DMS79 (cell line): ENCODE results near the gene UBN2.
"Not testable (repeated sequence)": the region's sequence is repeated elsewhere in the genome, so short reads cannot be mapped to it uniquely, and the experiment has no call there.

Experiments
- DNase-seq: peaks from one replicate; lab custom pipeline; 2025; lab: John Stamatoyannopoulos, UW

UBN2 gene

DNA sequence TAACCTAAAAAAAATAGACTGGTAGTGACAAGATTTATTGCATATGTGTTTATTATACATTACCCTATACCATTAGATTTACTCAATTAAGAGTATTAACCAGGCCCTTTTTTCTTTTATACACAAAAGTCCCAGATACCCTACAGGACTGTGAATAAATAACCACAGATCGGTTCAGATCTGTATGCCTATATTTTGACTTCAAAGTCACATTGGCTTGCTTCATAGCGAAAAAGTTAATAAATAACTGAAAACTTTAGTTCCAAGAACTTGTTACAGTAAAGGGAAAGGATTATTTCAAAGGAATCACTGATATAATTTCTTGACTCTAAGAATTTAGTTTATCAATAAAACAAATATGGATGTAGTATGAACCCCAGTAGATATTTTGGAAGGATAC is 68.3 kb downstream of the UBN2 start:
- no peak for DNase-seq

DNA sequence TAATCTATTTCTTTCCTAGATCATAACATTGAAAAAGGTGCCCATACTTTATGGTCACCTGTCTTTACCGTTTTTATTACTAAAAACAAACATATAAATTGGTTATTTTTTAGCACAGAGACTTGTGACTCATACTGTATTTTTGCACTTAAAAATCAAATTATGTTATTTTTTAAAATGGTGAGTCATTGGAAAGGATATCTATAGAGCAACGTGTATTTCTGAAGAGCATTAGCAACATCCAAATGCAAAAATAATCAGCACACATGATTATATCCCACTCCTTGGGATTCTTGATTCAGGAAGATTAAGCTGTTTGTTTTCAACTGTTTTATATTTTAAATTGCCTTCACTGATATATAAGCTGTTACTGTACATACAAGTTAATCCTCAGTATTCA is 69.4 kb downstream of the UBN2 start:
- DNase-seq = no peak

DNA sequence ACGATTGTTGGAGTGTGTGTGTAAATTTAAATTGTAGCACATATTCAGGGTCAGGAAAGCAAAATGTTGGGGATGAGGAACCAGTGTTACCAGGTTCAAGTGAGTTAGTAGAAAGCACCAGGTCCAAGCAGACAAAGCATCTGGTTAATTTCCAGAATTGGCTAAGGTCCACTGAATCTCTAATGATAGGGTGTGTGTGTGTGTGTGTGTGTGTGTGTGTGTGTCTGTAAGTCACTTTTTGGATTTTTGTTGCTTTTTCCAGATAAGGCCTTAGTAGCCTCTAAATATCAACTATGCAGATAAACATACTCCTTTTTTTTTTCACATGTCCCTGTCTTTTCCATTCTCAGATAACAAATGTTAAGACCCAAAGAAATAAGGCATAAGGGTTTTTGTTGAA is 73.5 kb downstream of the UBN2 start:
- DNase-seq = peak; percentile 36

DNA sequence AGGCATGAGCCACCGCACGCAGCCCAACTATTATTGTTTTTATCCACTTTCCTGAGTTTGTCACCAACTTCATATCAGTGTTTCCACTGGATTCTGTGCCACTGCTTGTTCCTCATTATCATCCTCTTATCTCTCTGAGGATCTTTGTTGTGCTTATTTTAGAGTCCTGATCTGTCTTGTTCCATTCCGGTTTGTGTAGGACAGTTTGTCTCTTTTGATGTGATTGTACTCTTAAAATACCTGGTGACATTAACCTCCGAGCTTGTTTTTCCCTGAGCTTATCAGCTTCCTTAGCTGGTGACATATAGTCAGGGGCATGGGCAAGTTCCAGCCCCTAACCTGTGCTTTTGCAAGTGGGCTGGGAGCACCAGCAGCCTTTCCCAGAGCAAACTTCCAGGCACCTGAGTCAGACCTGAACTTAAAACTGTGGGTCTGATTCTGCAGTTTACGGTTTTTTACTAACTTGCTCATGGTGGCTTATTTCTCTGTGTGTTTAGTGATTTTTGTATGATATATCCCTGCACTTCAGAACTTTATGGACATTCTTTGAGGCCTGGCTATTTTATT is 87.0 kb downstream of the UBN2 start:
- no peak for DNase-seq

DNA sequence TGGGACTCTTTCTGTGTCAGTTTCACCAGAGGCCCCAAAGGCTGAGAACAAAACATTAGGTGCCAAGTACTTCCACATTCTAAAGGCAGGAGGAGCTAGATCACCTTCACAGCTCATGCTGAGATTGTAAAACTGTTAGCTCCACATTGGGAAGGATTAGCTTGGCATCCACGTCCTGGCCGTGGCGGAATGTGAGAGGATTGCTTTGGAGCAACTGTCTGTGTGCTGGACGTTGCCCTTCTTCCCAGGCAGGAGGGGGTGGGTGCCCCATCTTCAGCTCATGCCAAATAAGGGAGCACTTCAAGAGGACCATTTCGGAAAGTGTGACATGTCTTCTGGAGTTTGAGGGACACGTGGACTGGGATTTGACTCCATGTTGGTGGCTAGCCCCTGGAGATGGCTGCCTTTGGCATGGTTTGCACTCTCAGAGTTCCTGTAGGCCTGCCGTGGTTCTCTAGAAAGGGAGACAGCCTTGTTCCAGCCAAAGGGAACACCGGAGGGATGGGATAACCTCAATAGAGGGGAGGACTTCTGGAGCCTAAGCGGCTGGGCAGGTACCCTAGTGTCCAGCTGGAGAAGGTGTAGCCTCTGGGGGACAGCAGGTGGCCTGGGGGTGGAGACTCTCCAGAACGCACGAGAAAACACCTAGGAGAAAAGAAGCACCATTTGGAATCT is 90.2 kb downstream of the UBN2 start:
- DNase-seq = no peak

DNA sequence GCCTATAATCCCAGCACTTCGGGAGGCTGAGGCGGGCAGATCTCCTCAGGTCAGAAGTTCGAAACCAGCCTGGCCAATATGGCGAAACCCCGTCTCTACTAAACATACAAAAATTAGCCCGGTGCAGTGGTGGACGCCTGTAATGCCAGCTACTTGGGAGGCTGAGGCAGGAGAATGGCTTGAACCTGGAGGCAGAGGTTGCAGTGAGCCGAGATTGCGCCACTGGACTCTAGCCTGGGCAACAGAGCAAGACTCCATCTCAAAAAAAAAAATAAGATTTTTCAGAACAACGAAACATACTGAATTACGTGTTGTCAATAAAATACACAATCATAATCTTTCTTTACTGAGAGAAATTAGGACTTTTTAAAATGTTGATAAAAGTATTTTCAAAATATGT is 93.7 kb downstream of the UBN2 start:
- DNase-seq = not testable (repeated sequence)

DNA sequence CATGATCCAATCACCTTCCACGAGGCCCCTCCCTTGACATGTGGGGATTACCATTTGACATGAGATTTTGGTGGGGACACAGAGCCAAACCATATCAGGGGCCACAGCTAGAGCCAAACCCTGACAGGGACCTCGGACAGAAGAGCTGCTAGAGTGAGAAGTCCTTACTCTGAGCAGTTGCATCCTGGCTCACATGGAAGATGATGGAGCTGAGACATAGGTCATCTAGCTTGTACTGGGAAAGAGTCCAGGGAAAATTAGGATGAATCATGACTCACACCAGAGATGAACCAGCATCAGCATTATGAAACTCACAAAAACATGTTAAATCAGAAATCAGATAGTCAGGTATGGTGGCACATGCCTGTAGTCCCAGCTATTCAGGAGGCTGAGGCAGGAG is 97.3 kb downstream of the UBN2 start:
- no peak for DNase-seq

DNA sequence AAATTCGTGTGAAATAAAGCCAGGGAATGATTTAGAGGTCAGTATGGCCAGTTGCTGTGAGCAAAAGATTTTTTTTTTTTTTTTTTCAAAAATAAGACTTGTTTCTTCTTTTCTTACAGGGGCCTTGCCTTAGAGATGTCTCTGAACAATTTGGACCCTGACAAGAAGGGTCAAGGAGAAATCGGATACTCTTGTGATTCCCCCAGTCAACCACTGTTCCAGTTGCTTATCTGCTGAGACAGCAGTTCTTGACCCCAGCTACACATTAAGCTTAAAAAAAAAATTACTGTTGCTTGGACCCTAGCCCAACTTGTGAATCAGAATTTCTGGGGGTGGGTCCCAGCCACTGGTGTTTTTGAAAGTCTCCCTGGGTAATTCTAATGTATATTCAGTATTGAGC is 98.1 kb downstream of the UBN2 start:
- no peak for DNase-seq

DNA sequence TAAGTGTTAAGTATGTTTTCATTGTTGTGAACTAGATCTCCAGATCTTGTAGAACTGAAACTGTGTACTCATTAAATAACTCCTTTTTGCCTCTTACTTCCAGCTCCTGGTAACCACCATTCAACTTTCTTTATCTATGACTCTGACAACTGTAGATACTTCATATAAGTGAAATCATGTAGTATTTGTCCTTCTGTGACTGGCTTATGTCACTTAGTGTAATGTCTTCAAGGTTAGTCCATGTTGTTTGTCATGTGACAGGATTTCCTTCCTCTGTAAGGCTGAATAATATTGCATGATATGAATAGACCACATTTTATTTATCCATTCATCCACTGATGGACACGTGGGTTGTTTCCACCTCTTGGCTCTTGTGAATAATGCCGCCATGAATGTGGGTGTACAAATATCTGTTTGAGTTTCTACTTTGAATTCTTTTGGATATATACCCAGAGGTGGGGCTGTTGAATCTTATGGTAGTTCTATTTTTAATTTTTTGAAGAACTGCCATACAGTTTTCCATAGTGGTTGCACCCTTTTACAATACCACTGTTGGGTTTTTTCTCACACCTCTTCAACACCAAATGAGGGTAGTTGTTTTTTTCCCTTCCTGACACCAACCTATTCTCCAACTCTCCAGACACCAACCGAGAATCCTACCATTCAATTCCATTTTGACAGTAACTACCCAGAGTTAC is 99.4 kb downstream of the UBN2 start:
- no peak for DNase-seq

DNA sequence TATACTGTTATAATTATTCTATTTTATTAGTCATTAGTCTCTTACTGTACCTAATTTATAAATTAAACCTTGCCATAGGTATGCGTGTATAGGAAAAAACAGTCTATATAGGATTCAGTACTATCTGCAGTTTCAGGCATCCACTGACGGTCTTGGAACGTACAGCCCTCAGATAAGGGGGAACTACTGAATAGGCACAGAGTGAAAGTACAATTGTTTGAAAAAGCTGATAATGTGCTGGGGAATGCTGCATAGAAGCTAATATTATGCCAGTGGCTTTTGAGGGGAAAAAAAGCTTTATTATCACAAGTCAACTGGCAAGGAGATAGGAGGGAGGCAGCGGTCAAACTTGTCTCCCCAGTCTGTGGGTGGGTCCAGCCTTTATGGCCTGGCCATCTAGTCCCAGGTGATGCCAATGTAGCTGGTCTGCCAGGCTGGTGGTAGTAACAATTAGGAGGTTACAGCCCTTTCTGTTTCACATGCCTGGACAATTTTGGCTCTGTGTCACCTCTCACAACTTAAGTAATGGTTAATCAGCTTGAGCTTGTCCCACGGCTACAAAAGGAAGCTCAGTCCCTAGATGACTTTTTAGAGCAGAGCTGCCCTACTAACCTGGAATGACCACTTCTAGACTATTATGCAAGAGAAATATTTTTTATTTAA is 101.8 kb downstream of the UBN2 start:
- no peak for DNase-seq

DNA sequence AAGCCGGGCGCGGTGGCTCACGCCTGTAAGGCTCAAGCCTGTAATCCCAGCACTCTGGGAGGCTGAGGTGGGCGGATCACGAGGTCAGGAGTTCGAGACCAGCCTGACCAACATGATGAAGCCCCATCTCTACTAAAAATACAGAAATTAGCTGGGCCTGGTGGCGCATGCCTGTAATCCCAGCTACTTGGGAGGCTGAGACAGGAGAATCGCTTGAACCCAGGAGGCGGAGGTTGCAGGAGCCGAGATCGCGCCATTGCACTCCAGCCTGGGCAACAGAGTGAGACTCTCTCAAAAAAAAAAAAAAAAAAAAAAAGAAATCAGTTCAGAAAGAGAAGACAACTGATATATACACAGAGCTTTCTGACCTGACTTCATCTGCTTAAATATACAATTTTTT is 102.4 kb downstream of the UBN2 start:
- DNase-seq = not testable (repeated sequence)

DNA sequence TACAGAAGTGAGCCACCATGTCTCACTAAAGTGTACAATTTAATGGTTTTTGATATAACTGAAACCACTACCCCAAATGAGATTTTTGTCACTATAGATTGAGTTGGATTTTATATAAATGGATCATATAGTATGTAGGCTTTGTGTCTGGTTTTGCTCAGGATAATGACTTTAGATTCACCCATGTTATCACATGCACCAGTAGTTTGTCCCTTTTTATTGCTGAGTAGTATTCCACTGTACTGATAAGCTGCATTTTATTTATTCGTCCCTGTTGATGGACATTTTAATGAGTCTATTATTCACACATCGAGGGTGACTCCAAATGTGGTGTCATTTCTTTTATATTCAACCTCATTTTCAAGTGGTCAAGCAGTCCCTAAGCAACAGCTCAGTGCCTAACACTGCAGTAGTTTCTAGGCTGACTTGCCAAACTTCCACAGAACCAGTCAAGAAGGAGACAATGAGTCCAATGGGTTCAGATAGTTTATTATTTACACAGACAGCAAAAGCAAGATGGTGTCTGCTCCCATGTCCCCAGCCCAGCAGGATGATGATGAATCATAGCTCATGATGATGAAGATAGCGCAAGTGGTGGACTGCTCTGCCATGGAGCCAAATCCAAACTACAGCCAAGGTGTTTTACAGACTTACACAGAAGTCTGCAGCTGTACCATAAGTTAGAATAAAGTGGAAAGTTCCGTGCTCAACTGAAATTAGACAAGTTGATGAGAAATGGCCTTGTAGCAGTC is 103.5 kb downstream of the UBN2 start:
- DNase-seq = no peak

DNA sequence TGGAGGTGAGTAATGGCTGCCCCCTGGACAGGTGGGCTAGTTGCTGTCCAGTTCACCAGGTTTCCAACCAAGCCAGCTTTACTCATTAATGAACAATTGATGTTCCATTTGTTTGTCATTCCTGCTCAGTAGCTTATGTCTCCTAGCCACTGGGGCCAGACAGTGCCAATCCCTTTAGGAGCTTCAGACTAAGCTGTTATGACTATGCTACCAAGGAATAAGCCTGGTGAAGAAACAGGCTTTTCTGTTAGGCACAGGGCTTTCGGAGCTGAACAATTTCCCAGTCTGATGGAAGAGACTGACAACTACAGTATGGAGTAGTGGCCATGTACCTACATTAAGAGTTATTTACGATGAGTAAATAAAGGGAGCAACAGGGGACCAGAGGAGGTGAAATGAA is 108.0 kb downstream of the UBN2 start:
- no peak for DNase-seq

DNA sequence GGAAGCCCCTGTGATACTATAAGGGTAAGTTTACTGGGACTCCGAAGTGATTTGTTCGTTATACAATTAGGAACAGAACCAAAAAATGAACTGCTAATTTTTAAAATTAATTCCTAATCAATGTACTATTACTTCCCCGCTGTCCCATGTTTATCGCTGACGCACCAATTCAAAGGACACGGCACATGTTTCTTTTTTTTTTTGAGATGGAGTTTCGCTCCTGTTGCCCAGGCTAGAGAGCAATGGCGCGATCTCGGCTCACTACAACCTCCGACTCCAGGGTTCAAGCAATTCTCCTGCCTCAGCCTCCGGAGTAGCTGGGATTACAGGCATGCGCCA is 108.6 kb downstream of the UBN2 start:
- no peak for DNase-seq

DNA sequence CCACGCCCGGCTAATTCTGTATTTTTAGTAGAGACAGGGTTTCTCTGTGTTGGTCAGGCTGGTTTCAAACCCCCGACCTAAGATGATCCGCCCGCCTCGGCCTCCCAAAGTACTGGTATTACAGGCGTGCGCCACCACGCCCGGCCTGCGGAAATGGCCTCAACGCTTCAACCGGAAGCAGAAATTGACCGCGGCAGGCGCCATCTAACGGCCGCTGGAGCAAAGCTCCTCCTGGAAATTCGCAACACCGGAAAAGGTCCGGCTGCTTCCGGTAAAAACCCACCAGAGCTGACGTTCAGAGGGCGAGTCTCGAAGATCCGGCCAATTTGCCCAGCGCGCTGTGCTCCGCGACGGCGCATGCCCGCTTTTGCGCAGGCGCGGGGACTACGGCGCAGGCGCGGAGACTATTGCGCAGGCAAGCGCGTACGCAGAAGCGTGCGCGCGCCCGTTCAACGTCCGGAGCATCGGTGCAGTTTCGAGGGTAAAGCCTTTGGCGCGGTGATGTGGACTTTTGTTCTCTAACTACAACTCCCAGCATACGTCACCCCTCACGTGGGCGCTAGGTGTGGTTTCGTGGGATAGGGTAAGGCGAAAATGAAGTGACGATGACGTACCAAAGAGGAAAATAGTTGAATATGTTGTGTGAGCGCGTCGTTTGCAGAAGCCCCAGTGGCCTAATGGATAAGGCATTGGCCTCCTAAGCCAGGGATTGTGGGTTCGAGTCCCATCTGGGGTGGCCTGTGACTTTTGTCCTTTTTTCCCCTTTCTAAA is 109.2 kb downstream of the UBN2 start:
- DNase-seq = peak; percentile 100

DNA sequence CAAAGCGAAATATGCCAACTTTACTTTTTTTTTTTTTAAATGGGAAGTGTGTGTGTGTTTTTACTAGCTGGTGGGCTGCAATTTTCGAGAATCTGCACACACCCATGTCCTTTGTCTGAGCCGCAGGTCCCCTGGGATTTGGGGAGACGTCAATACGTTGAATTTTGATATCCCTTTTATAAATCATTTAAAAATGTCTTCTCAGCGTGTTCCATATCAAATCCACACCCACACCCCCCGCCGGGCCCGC is 109.7 kb downstream of the UBN2 start:
- peak; percentile 82 for DNase-seq

DNA sequence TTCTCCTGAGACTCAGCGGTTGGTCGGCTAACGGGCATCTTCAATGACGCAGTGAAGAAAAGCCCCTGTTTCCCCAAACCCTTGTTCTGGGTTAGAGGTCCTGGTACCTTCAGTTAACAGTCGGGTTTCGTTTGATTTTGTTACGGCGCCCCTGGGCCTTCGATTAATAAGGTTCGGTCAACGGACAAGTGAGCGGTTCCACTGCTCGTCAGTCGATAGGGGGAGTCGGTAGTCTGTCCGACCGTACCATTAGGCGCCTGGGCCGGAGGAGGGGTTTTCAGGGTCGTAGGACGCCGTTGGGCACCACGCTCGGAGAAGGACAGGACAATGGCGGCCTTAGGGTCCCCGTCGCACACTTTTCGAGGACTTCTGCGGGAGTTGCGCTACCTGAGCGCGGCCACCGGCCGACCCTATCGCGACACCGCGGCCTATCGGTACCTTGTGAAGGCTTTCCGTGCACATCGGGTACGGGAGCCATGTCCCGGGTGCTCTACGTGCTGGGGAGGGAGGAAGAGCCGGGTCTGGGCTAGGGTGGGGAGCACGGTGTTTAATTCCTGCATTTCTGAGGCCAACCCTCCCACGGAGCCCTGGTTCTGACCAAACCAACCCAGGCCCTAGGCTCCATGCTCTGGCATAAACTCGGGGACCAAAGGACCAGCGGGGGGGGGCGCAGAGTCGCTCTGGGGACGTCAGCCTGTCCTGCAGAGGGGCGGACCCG is 110.2 kb downstream of the UBN2 start, which contains the start of gene FMC1:
Gene FMC1, plus strand, starts transcription at position 280 of the 718 bp plus-strand sequence. Its CDS starts 48 bp downstream, at position 328.
- peak; percentile 87 for DNase-seq

DNA sequence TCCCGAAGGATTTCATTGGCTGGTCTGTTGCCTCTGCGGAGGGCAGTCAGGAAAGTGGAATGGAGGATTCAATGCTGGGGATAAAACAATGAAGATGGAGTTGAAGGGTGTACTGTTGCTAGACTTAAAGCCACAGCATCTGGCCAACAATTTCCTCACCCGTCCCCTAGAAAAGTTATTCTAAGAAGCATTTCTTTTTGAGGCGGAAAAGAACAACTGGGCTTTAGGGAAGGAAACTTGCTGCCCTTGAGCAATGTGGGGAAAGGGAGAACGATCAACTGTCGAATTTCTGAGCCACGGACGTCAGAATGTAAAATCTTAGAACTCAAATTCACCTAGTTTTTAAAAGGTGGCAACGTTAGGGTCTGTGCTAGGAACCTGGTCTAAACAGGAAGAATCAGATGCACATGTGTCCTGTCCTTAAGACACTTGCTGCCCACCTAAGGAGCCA is 110.8 kb downstream of the UBN2 start:
- no peak for DNase-seq

DNA sequence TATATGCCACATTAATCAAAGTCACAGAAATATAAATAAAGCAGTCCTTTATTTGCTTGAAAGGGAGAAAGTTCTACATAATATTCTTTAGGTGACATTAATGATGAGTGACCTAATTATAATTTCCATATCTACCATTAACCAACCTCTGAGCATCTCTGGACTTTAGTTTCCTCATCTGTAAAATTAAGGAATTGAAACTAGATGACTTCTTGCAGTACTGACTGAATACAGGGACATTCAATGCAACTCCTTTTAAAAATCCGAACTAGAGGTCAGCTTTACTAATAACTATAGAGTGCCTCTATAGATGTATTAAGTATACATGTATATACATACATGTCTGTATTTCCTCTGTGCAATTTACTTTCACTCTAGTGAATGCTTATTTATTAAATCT is 114.0 kb downstream of the UBN2 start:
- no peak for DNase-seq

DNA sequence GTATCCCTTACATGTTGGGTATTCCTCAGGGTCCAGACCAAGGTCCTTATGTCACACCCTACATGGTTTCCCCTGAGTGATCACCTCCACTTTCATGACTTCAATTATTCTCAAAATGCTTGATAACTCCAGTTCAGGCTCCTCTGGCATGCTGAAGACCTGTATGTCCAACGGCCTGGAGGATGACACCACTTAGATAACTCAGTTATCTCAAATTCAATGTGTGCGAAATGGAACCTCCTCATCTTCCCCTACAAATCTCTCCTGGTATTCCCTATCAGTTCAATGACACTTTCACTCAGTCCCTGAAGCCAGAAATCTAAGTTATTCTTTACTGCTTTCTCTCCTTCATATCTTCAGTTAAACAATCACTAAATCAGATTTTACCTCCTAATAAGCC is 120.0 kb downstream of the UBN2 start:
- DNase-seq = no peak

DNA sequence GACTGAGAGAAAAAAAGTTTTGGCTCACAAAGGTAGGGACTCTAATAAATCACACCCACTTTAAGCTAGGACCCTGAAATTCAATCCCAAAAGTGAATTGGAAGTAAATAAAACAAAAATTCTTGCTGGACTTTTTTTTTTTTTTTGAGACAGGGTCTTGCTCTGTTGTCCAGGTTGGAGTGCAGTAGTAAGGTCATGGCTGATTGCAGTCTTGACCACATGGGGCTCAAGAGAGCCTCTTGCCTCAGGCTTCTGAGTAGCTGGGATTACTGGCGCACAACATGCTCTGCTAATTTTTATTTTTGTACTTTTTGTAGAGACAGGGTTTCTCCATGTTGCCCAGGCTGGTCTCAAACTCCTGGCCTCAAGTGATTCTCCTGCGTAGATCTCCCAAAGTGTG is 123.7 kb downstream of the UBN2 start:
- DNase-seq = no peak
